SH-SY5Y (cell line): ENCODE results near the gene CAMTA1.

Experiments used
- GATA2 ChIP-seq: IDR thresholded peaks from 2 replicates; pipeline ENCODE4 v1.6.1; 2011; ENCODE audit warnings: mild to moderate bottlenecking, low read depth, low read length
- GATA3 ChIP-seq: IDR thresholded peaks from 2 replicates; pipeline ENCODE4 v1.6.1; 2011; ENCODE audit warnings: low read depth, mild to moderate bottlenecking, low read length, moderate library complexity

GRCh38 chr1:7594002-7594713 is 808.9 kb downstream of the CAMTA1 start:
- no peak for TF ChIP-seq GATA2
- TF ChIP-seq GATA3, result no peak
